Stimulated activated CD8-positive, alpha-beta memory T cell treated with anti-CD3 and anti-CD28 coated beads, Interleukin-12 subunit alpha, Interleukin-12 subunit beta, amount 100 ng/mL, for 24 hours (primary cell): ENCODE measurements around the gene TUBA3C.
"Not testable (repeated sequence)": the region's sequence is repeated elsewhere in the genome, so short reads cannot be mapped to it uniquely, and the experiment has no call there.

Experiments used
- DNase-seq: peaks from one replicate; pipeline ENCODE4 v3.0.0-alpha.2; 2020; ENCODE audit errors: extremely low read depth

TUBA3C gene

GRCh38 chr13:19181621-19182485 is at the start of gene TUBA3C:
TUBA3C (minus strand) TSS chr13:19181824; CDS start chr13:19181747, 77 bp downstream.
- DNase-seq, result no peak

GRCh38 chr13:19207413-19207812 is 25.8 kb upstream of the TUBA3C start:
- DNase-seq, result not testable (repeated sequence)

DNA sequence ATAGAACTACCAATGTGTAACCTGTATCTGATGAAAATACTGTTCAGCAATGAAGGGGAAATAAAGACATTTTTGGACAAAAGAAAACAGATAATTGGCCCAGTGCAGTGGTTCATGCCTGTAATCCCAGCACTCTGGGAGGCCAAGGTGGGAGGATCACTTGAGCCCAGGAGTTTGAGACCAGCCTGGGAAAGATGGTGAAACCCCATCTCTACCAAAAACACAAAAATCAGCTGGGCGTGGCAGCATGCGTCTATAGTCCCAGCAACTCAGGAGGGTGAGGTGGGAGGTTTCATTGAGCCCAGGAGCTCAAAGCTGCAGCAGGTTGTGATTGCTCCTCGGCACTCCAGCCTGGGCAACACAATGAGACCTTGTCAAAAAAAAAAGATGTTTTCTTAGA is 11.0 kb upstream of the TUBA3C start:
- not testable (repeated sequence) for DNase-seq

DNA sequence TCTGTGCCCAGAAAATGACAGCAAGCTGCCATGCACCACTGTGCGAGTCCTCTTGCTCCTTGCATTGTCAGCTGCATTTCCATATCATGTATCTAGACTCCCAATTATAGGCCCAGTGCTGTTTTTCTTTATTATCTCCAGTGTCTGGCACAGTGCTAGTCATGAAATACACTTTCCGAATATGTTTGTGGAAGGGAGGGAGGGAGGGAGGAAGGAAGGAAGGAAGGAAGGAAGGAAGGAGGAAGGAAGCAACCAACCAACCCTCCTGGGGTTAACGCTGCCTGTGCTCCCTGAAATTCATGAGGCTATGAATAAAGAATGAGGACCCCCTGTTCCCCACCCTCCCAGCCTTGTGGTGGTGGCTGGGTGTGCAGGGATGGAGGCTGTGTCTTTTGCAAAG is 8.3 kb upstream of the TUBA3C start:
- not testable (repeated sequence) for DNase-seq

- not testable (repeated sequence) for DNase-seq
Observed at GRCh38 chr13:19189368-19189767, 7.7 kb upstream of the TUBA3C start.

GRCh38 chr13:19185865-19186645 is 4.4 kb upstream of the TUBA3C start:
- DNase-seq, result no peak

GRCh38 chr13:19185086-19185864 is 3.7 kb upstream of the TUBA3C start:
- no peak for DNase-seq

DNA sequence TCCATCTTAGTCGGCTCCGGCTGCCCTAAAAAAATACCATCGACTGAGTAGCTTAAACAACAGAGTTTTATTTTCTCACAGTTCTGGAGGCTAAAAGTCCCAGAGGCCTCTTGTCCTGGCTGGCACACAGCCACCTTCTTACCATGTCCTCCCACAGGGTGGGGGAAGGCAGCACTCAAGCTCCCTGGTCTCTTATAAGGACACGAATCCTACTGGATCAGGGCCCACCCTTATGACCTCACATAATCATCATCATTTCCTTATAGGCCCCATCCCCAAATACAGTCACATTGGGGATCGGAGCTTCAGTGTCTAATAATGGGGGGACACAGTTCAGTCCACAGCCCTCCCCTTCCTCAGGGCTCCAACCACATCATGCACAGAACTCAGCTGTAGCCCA is 2.6 kb upstream of the TUBA3C start:
- no peak for DNase-seq

GRCh38 chr13:19183676-19184075 is 2.1 kb upstream of the TUBA3C start:
- no peak for DNase-seq

DNA sequence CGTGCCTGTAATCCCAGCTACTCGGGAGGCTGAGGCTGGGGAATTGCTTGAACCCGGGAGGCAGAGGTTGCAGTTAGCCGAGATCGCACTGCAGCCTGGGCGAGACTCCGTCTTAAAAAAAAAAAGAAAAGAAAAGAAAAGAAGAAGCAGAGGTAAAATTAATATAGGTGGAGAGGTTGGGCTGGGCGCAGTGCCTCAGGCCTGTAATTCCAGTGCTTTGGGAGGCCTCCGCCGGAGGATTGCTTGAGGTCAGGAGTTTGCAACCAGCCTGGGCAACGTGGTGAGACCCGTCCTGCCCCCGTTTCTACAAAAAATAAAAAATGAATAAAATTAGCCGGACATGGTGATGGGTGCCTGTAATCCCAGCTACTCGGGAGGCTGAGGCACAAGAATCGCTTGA is 912 bp upstream of the TUBA3C start:
- no peak for DNase-seq

GRCh38 chr13:19181021-19181620 is 503 bp downstream of the TUBA3C start:
- DNase-seq, result no peak

- no peak for DNase-seq
Observed at GRCh38 chr13:19179916-19180315, 1.7 kb downstream of the TUBA3C start.

DNA sequence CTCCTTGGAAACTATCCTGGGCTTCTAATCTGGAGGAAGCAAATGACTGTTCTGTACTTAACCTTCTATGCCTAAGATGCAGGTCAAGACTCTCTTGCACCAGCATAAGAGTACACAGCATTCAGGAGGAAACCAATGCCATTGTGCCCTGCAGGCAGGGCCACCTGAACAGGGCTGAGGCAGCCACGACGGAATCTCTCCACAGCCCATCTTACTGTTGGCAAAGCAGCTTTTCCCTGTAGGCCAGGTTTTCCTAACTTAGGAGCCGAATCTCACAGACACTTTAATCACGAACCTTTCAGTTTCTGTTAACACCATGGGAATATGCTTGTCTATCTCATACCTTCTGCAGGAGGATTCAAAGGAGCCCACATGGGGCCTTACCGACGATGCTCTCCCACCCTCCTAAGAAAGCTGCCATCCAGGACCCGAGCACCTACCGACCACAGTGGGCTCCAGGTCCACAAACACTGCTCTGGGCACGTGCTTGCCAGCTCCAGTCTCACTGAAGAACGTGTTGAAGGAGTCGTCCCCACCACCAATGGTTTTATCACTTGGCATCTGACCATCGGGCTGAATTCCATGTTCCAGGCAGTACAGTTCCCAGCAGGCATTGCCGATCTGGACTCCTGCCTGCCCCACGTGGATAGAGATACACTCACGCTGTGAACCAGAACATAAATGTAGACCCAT is 2.6 kb downstream of the TUBA3C start:
- DNase-seq, result no peak

DNA sequence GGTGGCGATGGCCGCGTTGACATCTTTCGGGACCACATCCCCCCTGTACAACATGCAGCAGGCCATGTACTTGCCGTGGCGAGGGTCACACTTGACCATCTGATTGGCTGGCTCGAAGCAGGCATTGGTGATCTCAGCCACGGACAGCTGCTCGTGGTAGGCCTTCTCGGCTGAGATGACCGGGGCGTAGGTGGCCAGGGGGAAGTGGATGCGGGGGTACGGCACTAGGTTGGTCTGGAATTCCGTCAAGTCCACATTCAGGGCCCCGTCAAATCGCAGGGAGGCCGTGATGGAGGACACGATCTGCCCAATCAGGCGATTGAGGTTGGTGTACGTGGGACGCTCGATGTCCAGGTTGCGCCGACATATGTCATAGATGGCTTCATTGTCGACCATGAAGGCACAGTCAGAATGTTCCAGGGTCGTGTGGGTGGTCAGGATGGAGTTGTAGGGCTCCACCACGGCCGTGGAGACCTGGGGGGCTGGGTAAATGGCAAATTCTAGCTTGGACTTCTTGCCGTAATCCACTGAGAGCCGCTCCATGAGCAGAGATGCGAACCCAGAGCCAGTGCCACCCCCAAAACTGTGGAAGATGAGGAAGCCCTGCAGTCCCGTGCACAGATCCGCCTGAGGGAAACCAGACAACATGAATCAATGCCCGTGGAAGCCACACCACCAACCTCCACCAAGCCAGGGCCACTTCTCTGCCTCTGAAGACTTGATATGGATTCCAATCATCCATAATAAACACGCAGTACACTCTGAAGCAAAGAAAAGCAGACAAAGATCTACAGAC is 4.4 kb downstream of the TUBA3C start:
- DNase-seq, result not testable (repeated sequence)

GRCh38 chr13:19173752-19174151 is 7.9 kb downstream of the TUBA3C start:
- DNase-seq, result no peak

DNA sequence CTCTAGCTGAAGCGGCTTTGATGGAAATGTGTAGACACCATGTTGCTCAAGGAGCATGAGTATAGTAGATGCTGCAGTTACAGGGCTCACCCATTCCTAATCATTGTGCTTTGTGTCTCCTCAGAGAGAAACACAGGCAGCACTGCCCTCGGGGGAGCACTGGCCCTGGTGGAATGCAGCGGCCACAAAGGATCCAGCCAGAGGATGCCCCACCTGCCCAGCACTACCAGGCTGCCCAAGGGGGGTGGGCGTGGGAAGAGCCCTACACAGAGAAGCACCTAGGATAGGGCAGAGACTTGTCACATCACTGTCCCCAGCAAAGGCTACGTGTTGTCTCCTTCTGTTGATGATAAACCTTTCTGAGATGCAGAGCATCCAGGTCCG is 9.0 kb downstream of the TUBA3C start:
- DNase-seq, result no peak

GRCh38 chr13:19172007-19172646 is 9.5 kb downstream of the TUBA3C start:
- DNase-seq, result no peak

- no peak for DNase-seq
Observed at GRCh38 chr13:19171563-19171962, 10.1 kb downstream of the TUBA3C start.

DNA sequence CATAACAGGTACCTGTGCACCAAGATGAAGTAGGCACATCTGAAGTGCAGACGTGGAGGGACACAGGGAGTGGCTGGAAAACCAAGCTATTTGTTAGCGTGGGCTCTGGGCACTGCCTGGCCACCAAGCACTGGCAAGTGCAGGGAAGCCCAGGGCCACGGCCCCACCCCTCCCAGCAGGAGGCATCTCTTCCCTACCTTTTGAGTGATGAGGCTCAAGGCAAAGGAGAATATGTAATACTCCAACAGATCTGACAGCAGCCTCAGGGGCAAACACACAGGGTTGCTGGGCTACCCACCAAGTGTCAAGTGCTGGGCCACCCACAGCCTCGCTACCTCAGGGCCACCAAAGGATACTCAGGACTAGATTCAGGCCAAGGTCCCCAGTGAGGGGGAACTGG is 11.6 kb downstream of the TUBA3C start:
- DNase-seq, result no peak

- DNase-seq, result no peak
Observed at GRCh38 chr13:19169496-19169895, 12.1 kb downstream of the TUBA3C start.
